Esophagus muscularis mucosa (tissue), 3 donors: ENCODE results near the gene PITX1.

Experiments
- CTCF ChIP-seq, 3 experiments: fragments of 200-600 bp in 2 of 3; fragments of 450-650 bp in 1 of 3; sonication (generic) in 2 of 3; IDR thresholded peaks; one replicate each; pipeline ENCODE4 v1.5.1; 2017 to 2019; ENCODE audit warnings: antibody characterized with exemption in 3 of 3, mild to moderate bottlenecking in 2 of 3, moderate library complexity in 1 of 3
- POLR2A ChIP-seq: fragments of 450-650 bp; IDR thresholded peaks from one replicate; pipeline ENCODE4 v1.6.1; 2017; ENCODE audit warnings: antibody characterized with exemption, moderate library complexity, mild to moderate bottlenecking, low read depth
- POLR2AphosphoS5 ChIP-seq, 2 donors: sonication (generic); formaldehyde crosslinking; IDR thresholded peaks; one replicate each; pipeline ENCODE4 v1.6.1; 2017; ENCODE audit warnings: antibody characterized with exemption in 2 of 2

- TF ChIP-seq CTCF (IDR thresholded peaks at IDR 0.05) = no peak
- no peak for TF ChIP-seq POLR2AphosphoS5 (IDR thresholded peaks at IDR 0.05)
- no peak for TF ChIP-seq POLR2A
Observed at GRCh38 chr5:135045488-135045887, 11.5 kb upstream of the PITX1 start.
